Occipital lobe (tissue), 2 donors: ENCODE results near the gene ZSCAN1. TPM values are rescaled to one million over a fixed set of nuclear protein-coding genes. Genes with fewer than 3 reads are reported as not detected.
A peak's percentile ranks its signal among the peaks of the same experiment; 100 is the strongest.

Source experiments
- DNase-seq: peaks from one replicate; lab custom pipeline; 2025; lab: John Stamatoyannopoulos, UW
- total RNA-seq: library from RNA; depleted of rRNA; stranded (reverse); fragments of >200 nt; gene quantifications from one replicate; pipeline ENCODE4 v1.2.3, GENCODE V29; 2014

ZSCAN1 gene
- total RNA-seq, 1 donor from 2014 or later: 0.62 TPM

DNA sequence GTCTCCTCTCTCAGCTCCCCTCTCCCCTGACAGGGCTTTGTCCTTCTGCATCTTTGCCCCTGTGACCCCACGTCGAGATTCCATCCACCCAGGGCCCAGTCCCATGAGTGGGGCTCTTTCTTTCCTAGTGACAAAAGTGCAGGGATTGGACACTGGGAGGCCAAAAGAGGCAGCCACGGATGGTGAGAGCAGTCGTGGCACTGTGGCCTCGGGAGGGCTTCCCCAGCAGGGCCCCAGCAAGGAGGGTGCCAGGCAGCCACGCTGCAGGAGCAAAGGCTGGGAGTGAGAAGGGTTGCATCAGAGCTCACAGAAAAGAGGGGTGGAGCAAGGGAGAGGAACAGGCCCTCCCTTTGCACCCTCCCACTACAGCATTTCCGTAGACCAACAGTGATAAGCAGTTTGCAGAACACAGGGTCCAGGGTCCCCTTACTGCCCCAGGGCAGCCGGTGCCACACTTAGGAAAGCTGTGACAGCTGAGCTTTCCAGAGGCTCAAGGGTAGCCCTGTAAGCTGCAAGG lies 4.9 kb downstream of the ZSCAN1 start:
- DNase-seq: no peak

DNA sequence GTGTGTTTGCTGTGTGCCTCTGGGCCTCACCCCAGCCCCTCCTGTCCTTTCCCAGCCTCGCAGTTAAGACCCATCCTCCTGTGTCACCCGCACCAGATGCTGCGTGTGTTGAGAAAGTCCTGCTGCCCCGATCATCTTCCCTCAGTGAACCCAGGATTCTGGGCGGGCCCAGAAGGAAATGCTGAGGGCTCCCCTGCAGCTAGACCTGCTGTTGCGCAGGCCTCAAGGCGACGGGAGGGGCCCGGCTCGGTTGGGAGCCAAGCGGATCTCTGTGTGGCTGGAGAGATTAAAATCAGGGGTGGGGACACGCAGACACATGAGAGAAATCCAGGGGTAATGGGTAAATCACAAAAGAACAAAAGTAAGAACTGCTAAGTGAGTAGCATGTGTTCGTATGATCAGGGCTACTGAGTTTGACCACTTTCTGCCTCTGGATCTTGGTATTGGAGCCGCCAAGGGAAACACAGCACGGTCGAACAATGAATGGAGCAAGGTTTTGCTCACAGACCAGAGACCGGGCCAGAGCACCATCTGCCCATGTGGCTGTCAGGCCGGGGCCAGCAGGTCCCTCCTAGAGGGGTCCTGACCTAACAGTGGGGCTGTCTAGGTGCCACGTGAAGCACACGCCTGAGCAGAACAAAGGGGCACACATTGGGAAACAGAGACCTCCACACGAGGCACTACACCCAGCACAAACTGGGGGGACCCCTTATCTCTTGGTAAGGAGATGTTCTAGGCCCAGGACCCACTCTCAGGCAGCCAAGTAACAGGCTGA lies 7.1 kb downstream of the ZSCAN1 start:
- no peak for DNase-seq

DNA sequence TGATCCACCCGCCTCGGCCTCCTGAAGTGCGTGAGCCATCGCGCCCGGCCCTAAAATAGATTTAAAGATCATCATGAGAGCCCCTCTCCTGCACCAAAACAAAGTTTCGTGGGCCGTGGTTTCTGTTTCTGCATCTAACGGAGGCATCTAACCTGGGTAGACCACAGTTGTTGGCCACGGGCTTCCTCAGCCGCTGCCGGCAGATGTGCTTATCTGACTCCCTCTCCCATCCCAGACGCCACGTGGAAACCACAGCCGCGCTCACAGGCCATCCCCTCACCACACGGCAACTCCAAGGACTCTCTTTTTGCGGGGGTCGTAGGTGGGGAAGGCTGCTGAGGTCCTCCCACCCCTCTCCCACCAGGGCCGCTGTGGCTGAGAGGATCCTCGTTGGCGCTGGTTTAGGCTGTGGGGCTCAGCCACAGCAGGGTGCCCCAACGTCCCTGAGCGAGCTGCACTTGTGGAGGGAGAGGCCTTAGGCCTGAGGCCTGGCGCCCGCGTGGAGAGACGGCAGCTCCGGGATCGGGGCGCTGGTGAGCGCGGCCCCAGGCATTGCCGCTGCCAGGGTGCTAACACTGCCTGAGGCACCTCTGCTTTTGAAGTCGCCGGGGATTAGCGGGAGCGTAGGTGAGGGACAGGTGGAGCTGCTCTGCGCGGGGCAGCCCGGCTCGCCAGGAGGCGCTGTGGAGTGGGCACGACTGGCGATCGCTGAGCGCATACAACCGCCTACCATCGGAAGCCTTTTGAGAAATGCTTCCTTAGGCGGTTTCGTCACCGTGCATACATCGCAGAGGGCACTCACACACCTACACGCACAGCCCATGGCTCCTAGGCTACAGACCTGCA lies 8.9 kb downstream of the ZSCAN1 start:
- no peak for DNase-seq

DNA sequence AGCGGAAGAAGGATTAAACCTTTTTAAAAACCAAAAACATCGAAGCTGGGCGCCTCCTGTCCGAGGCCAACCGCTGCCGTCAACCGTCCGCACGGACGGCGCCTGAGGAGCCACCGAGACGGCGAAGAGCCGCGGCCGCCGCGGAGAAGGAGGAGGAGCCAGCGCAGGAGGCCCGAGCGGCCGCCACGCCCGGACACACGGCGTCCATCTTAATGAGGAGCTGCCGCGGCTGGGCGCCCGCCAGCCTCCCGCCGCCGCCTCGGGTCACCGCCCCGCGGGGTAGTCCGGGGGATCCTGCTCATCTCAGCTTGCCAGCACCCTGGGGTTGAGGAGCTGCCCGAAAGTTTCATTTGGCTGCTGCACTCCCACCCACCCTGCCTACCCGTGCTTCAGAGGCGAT lies 10.6 kb downstream of the ZSCAN1 start:
- no peak for DNase-seq

DNA sequence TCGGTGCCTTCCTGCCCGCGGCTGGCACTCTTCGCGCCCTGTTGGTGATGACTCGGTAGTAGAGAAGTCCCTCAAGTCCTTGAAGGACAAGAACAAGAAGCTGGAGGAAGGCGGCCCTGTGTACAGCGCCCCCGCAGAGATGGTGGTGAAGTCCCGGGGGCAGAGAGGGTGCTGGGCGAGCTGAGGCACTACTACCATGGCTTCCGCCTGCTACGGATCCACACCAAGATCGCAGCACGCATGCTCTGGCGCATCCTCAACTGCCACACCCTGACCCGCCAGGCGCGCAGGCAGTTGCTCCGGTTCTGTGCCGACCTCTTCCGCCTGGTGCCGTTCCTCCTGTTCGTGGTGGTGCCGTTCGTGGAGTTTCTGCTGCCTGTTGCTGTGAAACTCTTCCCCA lies 11.1 kb downstream of the ZSCAN1 start:
- no peak for DNase-seq

DNA sequence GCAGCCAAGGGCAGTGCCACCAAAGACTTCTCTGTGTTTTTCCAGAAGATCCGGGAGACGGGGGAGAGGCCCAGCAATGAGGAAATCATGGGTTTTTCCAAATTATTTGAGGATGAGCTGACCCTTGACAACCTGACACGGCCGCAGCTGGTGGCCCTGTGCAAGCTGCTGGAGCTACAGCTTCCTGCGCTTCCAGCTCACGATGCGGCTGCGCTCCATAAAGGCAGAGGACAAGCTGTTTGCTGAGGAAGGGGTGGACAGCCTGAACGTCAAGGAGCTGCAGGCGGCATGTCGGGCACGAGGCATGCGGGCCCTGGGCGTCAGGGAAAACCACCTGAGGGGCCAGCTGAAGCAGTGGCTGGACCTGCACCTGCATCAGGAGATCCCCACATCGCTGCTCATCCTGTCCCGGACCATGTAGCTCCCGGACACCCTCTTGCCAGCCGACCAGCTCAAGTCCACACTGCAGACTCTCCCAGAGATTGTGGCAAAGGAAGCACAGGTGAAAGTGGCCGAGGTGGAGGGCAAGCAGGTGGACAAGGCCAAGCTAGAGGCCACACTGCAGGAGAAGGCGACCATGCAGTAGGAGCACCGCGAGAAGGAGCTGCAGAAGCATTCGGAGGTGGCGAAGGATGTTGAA lies 11.7 kb downstream of the ZSCAN1 start:
- no peak for DNase-seq

DNA sequence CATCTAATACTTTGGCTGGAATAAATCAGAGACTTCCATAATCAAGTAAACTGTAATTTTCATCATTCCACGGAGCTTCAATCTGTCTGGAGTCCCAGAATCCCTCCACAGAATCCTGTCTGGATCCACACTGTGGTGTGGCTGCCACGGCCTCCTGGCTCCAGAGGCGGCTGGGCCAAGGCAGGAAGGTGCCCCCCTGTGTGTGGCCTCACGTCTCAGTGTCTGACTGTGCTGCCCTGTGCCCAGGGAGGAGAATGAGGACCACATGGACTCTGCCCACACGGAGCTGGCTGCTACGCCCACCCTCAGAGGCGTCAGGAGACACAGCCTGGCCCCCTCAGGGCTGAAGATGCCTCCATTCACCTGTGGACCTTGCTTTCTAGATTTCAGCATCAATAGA lies 13.0 kb downstream of the ZSCAN1 start:
- no peak for DNase-seq

DNA sequence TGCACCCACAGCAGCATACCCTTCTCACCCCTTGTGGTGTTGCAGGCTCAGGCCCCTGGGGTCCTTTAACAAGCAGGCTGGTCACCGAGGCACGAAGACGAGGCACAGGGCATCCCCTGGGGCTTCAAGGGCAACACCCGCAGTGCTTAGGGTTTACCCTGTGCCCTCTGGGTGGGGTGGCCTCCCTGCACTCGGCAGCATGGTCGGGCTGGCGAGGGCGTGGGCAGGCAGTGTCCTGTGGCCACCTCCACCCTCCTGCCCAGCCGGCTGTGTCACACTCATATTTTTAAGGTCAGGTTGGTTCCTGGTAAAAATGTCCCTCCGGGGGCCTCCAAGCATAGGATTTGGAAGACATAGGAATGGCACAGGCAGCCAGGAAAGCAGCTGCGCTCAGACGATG lies 13.8 kb downstream of the ZSCAN1 start:
- DNase-seq: no peak

DNA sequence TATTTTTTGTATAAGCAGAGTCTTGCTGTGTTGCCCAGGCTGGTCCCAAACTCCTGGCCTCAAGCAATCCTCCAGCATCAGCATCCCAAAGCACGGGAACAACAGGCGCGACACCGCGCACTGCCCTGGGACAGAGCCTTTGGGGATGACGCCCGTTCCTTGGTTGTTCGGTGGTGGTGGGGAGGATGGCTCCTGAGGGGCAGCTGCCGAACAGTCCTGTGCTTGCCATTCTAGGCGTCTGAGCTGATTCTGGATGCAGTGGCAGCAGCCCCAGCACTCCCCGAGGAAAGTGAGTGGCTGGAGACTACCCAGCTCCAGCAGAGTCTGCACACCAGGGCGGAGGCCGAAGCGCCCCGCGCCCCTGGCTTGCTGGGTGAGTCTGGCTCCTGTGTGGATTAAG lies 18.4 kb downstream of the ZSCAN1 start:
- no peak for DNase-seq

DNA sequence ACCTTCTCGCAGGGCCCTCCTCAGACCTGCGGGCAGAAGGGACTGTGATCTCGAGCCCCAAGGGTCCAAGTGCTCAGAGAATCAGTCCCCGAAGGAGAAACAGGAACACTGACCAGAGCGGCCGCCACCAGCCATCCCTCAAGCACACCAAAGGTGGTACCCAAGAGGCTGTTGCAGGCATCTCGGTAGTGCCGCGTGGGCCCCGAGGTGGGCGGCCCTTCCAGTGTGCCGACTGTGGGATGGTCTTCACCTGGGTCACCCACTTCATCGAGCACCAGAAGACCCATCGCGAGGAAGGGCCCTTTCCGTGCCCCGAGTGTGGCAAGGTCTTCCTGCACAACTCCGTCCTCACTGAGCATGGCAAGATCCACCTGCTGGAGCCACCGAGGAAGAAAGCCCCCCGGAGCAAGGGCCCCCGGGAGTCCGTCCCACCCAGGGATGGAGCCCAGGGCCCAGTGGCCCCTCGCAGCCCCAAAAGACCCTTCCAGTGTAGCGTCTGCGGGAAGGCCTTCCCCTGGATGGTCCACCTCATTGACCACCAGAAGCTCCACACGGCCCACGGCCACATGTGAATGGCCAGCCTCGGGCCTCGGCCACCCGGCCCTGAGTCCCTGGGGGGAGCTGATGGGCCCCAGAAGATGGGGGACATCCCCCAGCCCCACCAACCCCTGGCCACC lies 19.8 kb downstream of the ZSCAN1 start:
- DNase-seq: no peak

DNA sequence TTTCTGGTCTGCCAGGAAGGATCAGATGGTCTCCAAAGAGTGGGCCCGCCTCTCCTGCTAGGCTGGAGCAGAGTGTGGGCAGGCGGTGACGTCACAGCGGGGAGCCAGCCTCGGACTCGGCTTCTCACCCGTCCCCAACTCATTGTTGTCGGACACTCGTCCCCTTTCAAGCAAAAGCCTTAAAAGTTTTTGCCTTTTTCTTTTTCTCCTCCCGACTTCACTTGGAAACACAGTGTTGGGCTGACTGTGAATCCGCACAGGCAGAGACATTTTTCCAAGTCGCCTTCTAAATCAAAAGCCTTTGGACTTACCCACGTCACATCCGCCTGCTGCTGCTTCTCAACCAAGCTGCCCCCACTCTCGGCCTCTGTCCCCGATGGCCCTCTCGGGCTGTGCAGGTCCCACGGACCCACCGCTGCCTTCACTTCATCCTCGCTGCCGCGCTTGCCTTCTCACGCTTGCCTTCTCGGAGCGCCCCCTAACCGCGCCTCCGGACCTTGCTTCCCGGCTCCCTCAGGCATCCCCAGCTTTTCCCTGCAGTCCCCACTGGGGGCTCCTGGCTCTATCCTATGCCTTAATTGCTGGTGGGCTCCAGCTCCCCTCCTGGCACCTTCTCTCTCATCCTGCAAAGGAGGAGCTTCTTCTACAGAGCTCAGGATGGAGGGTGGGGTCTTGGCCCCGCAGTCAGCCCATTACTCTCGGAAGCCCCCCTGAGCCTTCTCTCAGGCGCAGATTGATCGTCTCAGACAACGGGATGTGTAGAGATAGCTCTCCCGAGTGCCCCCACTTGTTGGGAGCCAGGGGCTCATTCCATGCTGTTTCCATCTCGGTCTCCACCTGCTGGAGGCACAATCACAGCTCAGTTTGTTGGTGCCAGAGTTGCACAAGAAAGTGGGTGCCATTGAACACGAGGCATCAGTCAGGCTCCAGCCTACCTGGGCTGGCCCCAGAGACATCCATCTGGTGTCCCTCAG lies 21.4 kb downstream of the ZSCAN1 start:
- no peak for DNase-seq

DNA sequence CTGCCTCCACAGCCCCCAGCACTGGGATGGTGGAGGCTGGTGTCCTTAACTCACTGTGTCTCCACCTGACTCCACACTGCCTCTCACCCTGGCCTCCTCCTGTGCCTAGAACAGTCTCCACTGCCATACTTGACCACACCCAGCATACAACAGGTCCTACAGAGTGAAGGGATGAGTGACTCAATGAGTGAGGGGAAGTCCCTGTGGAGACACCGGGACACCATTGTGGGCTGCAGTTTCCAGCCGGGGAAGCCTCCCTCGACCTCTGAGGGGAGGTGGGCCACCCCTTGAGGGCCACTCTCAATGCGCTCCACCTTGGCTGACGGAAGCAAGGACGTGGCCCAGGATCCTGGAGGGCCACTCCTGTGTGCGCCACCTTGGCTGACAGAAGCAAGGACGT lies 22.4 kb downstream of the ZSCAN1 start:
- no peak for DNase-seq

DNA sequence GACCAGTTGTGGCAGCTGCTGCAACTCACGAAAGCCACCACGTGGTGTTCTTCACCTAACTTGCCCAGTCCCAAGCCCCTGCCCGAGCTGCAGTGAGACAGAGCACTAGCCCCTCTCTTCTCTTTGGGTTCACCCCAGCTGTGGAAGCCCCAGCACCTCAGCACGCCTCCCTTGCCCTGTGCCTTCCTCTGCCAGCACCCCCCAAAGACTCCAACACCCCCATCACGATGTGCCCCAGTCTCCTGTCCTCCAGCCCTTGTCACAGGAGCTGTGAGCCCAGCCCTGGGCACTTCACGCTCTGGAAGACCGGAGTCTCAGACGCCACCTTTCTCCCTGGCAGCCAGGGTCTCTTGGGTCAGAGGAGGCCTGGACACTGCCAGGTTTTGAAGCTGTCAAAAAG lies 23.0 kb downstream of the ZSCAN1 start:
- DNase-seq: no peak

DNA sequence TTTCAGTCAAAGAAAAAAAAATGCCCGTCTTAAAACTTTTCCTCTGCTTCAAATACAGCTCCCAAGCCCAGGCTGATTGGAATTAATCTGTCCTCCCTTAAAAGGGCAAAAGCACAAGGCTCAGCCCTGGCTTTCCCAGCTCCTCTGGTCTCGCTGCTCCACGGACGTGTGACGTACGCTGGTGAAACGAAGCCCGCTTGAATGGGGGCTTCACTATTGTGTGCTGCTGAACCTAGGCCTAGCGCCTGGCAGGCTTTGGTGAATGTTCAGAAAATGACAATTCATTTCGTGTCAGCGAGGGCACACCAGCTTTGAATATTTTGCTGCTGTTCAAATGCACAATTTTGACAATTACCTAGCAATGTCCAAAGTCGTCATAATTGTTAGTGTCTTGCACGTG lies 24.6 kb downstream of the ZSCAN1 start:
- DNase-seq: no peak

DNA sequence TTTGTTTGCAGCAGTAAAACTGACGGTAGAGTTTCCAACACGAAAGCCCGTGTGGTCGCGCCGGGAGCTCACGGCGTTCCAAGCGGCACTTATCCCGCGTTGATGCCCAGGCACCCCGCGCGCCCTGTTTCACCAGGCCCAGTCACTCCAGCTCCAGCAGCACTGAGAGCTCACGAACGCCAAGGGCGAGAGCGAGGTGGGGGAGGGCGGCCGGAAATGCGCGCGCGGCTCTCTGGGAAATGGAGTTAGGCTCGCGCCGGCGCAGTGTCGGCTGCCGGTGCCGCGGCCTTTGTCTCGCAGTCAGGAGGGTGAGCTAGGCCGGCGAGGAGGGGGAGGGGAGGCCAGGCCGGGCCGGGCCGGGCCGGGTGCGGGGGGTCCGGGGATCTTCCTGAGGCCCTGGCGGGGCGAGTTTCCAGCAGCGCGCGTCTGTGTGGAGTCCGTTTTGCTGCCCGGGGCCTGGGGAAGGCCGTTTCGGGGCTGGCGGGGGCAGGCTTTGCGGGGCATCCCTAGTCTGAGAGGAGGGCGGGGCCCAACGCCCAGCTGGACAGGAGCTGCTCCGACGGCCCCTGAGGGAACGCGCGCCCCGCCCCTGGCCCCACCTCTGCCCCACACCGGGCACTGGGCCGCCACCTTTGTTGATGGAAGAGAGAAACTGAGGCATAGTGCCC lies 25.3 kb downstream of the ZSCAN1 start, which contains the start of gene ZNF135:
Gene ZNF135, plus strand, starts transcription at position 280 of the 668 bp plus-strand sequence. CDS start 721 bp downstream, outside the sequence.
- DNase-seq: peak; percentile 81

DNA sequence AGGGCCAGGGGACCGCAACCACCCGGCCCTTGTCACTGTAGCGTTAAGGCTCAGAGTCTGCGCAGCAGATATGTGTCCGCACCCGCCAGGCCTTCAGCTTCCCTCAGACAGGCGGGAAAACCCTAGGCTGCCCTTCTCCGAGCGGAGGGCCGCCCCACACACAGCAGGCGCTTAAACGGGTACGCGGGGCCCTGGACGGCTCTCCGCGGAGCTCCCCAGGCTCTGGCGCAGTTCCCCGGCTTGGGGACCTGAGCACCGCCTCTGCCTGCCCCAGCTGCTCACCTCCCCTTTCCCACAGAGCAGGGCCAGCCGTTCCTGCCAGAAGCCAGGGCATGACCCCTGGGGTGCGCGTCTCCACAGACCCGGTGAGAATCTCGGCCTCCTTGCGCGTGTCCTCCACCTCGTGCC lies 25.9 kb downstream of the ZSCAN1 start:
- DNase-seq: no peak

DNA sequence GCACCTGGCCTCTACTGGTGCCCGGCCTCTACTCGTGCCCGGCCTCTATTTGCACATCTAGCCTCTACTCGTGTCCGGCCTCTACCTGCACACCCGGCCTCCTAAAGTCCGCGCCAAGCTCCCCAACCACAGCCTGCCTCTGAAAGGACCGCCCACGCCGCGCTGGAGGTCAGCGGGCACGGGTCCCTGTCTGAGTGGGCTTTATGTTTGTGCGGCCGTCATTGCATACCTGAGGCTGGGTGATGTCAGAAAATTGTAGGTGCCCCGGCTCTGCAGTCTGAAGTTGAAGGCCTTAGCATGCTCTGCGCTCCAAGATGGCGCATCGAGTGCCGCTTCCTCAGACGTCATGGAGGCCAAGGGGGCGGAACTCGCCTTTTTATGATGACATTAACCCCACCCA lies 26.4 kb downstream of the ZSCAN1 start:
- no peak for DNase-seq

DNA sequence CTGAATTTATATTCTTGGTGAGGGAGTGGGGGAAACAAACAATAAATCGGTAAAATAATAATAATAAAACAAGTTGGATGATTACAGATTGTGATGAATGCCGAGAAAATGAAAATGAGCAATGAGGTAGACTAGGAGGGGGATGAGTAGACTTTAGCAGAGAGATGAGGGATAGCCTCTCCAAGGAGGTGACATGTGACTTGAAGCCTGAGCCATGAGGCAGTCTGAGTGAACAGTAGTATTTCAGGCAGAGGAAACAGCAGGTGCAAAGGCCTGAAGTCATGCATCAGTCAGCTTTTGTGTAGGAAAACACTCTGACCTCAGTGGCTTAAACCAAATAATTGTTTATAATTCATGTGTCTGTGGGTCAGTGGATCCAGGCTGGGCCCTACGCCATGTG lies 29.9 kb downstream of the ZSCAN1 start:
- no peak for DNase-seq

DNA sequence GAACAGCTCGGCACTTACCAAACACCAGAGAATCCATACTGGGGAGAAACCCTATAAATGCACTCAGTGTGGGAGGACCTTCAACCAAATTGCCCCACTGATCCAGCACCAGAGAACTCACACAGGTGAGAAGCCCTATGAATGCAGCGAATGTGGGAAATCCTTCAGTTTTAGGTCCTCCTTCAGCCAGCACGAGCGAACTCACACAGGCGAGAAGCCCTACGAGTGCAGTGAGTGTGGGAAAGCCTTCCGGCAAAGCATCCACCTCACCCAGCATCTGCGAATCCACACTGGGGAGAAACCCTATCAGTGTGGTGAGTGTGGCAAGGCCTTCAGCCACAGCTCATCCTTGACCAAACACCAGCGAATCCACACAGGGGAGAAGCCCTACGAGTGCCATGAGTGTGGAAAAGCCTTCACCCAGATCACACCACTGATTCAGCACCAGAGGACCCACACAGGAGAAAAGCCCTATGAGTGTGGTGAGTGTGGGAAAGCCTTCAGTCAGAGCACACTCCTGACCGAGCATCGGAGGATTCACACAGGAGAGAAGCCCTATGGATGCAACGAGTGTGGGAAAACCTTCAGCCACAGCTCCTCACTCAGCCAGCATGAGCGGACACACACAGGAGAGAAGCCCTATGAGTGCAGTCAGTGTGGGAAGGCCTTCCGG lies 33.6 kb downstream of the ZSCAN1 start:
- DNase-seq: no peak
